GM18868 (cell line): Measurements from ENCODE around the gene DOP1A.

ENCODE experiments used
- ATAC-seq: cut with Tn5 transposase; IDR thresholded peaks from one replicate; pipeline ENCODE4 v1.9.1; 2021; ENCODE audit warnings: mild to moderate bottlenecking, moderate library complexity; ENCODE audit not compliant: unreplicated experiment

The DOP1A gene

GRCh38 chr6:83067448-83068439, at the start of gene DOP1A:
DOP1A (plus strand) TSS chr6:83067671; CDS start chr6:83096978, 29,307 bp downstream.
- peak; percentile 81 for ATAC-seq

- no peak for ATAC-seq
Measured at GRCh38 chr6:83019741-83020140, 47.7 kb upstream of the DOP1A start.

- no peak for ATAC-seq
Measured at GRCh38 chr6:83031689-83032088, 35.8 kb upstream of the DOP1A start.

- no peak for ATAC-seq
Measured at GRCh38 chr6:83038246-83038645, 29.2 kb upstream of the DOP1A start.

GRCh38 chr6:83042467-83043053, 24.9 kb upstream of the DOP1A start:
- no peak for ATAC-seq

- no peak for ATAC-seq
Measured at GRCh38 chr6:83044091-83044768, 23.2 kb upstream of the DOP1A start.

- no peak for ATAC-seq
Measured at GRCh38 chr6:83047065-83047754, 20.3 kb upstream of the DOP1A start.

- no peak for ATAC-seq
Measured at GRCh38 chr6:83051377-83052172, 15.9 kb upstream of the DOP1A start.

GRCh38 chr6:83053678-83054077, 13.8 kb upstream of the DOP1A start:
- ATAC-seq, result no peak

- peak; percentile 80 for ATAC-seq
Measured at GRCh38 chr6:83055366-83055964, 12.0 kb upstream of the DOP1A start.

- peak; percentile 83 for ATAC-seq
Measured at GRCh38 chr6:83057705-83058321, 9.7 kb upstream of the DOP1A start.

GRCh38 chr6:83061190-83061589, 6.3 kb upstream of the DOP1A start:
- no peak for ATAC-seq

GRCh38 chr6:83062225-83062624, 5.2 kb upstream of the DOP1A start:
- ATAC-seq, result no peak

- ATAC-seq, result peak; percentile 64
Measured at GRCh38 chr6:83065511-83066192, 1.8 kb upstream of the DOP1A start, which contains the start of gene UBE3D. UBE3D (minus strand) TSS chr6:83065841; CDS start chr6:83065718, 123 bp downstream.

GRCh38 chr6:83068616-83069015, 1.1 kb downstream of the DOP1A start:
- ATAC-seq, result no peak

GRCh38 chr6:83069633-83070032, 2.2 kb downstream of the DOP1A start:
- ATAC-seq, result no peak

GRCh38 chr6:83071023-83071422, 3.6 kb downstream of the DOP1A start:
- peak; percentile 62 for ATAC-seq

GRCh38 chr6:83071707-83072106, 4.2 kb downstream of the DOP1A start:
- no peak for ATAC-seq

- no peak for ATAC-seq
Measured at GRCh38 chr6:83072726-83073125, 5.3 kb downstream of the DOP1A start.
